SIG-M5 treated with dmso at 0.1 percent for 504 hours (cell line): ENCODE measurements around the gene TSPAN9.

ENCODE experiments used
- DNase-seq: peaks from one replicate; lab custom pipeline; 2025; ENCODE audit not compliant: unreplicated experiment; lab: John Stamatoyannopoulos, UW

TSPAN9 gene

GRCh38 chr12:3158851-3159465 lies 81.8 kb downstream of the TSPAN9 start:
- no peak for DNase-seq

GRCh38 chr12:3160081-3160480 lies 82.9 kb downstream of the TSPAN9 start:
- DNase-seq, result no peak

- no peak for DNase-seq
Measured at GRCh38 chr12:3161861-3162260, 84.7 kb downstream of the TSPAN9 start.

GRCh38 chr12:3164454-3165077 lies 87.4 kb downstream of the TSPAN9 start:
- no peak for DNase-seq

- DNase-seq, result no peak
Measured at GRCh38 chr12:3165078-3165980, 88.2 kb downstream of the TSPAN9 start.

- DNase-seq, result no peak
Measured at GRCh38 chr12:3167636-3168035, 90.5 kb downstream of the TSPAN9 start.

GRCh38 chr12:3168223-3169221 lies 91.3 kb downstream of the TSPAN9 start:
- DNase-seq, result no peak

GRCh38 chr12:3170423-3171194 lies 93.4 kb downstream of the TSPAN9 start:
- DNase-seq, result no peak

- DNase-seq, result no peak
Measured at GRCh38 chr12:3171195-3171591, 94.0 kb downstream of the TSPAN9 start.

GRCh38 chr12:3172124-3173007 lies 95.2 kb downstream of the TSPAN9 start:
- DNase-seq, result no peak

GRCh38 chr12:3173008-3173553 lies 95.9 kb downstream of the TSPAN9 start:
- DNase-seq, result no peak

- no peak for DNase-seq
Measured at GRCh38 chr12:3173912-3174311, 96.7 kb downstream of the TSPAN9 start.

GRCh38 chr12:3175238-3175637 lies 98.1 kb downstream of the TSPAN9 start:
- no peak for DNase-seq

GRCh38 chr12:3176754-3177153 lies 99.6 kb downstream of the TSPAN9 start:
- DNase-seq, result no peak

GRCh38 chr12:3177778-3178425 lies 100.7 kb downstream of the TSPAN9 start:
- DNase-seq, result no peak

GRCh38 chr12:3178671-3179313 lies 101.6 kb downstream of the TSPAN9 start:
- no peak for DNase-seq

- no peak for DNase-seq
Measured at GRCh38 chr12:3179731-3180130, 102.6 kb downstream of the TSPAN9 start.

GRCh38 chr12:3182426-3182825 lies 105.2 kb downstream of the TSPAN9 start:
- no peak for DNase-seq
